ENCODE results near the gene VANGL2.

Gene VANGL2

GRCh38 chr1:160399544-160400222 is 681 bp upstream of the VANGL2 start:
- H3K4me3 ChIP-seq (ENCODE audit: low read depth, low read length): peak overlapping the region; percentile 56
- TF ChIP-seq, protein P1, sequence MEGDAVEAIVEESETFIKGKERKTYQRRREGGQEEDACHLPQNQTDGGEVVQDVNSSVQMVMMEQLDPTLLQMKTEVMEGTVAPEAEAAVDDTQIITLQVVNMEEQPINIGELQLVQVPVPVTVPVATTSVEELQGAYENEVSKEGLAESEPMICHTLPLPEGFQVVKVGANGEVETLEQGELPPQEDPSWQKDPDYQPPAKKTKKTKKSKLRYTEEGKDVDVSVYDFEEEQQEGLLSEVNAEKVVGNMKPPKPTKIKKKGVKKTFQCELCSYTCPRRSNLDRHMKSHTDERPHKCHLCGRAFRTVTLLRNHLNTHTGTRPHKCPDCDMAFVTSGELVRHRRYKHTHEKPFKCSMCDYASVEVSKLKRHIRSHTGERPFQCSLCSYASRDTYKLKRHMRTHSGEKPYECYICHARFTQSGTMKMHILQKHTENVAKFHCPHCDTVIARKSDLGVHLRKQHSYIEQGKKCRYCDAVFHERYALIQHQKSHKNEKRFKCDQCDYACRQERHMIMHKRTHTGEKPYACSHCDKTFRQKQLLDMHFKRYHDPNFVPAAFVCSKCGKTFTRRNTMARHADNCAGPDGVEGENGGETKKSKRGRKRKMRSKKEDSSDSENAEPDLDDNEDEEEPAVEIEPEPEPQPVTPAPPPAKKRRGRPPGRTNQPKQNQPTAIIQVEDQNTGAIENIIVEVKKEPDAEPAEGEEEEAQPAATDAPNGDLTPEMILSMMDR (conservative IDR thresholded peaks at IDR 0.05; ENCODE audit: low read depth, low read length): no peak
- no peak for DNase-seq (ENCODE audit: low read depth)

DNA sequence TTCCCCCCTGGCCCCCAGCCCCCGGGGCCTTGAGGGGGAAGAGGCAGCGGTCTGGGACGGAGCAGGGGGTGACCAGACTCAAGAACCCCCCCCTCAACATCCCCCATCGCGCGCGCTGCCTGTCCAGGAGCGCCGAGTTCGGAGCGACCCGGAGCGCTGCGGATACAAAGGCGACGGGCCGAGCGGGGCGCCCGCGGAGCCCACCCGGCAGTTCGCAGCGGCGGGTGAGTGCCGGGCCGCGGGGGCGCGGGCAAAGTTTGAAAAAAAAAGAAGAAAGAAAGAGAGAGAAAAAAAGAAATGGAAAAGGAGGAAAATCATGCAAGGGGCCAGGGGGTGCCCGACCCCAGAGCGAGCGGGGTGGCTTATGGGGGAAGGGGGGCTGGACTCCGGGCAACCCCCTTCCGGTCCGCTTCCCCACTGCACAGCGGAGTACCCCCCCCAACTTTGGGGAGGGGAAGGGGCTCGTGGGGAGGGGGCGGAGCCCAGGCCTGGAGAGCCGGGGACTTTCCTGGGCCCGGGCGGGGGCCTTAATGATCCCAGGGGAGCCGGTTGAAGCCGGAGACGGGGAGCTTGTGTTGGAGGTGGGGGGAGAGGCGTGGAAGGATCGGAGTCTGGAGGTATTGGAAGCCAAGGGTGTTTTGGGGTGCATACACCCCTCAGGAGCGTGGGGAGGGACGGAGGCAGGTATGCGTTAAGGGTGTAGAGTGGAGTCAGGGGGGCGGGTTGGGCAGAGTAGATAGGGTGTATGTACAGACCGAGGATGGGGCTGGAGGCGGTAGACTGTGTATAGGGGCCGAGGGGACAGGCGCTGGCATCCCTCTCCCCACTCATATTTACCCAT is 502 bp downstream of the VANGL2 start:
- DNase-seq (ENCODE audit: low read depth): no peak
- TF ChIP-seq, protein P1 (conservative IDR thresholded peaks at IDR 0.05; ENCODE audit: low read depth, low read length): no peak
- peak overlapping the region; percentile 56 for H3K4me3 ChIP-seq (ENCODE audit: low read depth, low read length)

DNA sequence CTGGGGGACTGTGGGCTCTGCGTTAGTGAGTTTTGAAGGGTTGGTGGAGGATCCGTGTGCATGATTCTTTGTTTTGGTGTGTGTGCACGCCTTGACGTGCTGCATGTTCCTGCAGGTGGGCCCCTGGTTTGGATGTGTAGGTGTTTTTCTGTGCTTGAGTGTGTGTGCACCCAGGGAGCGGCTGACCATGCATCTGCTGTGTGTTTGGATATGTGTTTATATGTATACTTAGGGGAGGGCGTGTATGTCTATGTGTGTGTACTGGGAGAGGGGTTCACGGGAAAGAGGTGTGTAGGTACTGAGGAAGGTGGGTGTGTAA is 1.1 kb downstream of the VANGL2 start:
- DNase-seq (ENCODE audit: low read depth): no peak
- H3K4me3 ChIP-seq (ENCODE audit: low read depth, low read length): no peak overlapping the region
- TF ChIP-seq, protein P1 (conservative IDR thresholded peaks at IDR 0.05; ENCODE audit: low read depth, low read length): no peak

DNA sequence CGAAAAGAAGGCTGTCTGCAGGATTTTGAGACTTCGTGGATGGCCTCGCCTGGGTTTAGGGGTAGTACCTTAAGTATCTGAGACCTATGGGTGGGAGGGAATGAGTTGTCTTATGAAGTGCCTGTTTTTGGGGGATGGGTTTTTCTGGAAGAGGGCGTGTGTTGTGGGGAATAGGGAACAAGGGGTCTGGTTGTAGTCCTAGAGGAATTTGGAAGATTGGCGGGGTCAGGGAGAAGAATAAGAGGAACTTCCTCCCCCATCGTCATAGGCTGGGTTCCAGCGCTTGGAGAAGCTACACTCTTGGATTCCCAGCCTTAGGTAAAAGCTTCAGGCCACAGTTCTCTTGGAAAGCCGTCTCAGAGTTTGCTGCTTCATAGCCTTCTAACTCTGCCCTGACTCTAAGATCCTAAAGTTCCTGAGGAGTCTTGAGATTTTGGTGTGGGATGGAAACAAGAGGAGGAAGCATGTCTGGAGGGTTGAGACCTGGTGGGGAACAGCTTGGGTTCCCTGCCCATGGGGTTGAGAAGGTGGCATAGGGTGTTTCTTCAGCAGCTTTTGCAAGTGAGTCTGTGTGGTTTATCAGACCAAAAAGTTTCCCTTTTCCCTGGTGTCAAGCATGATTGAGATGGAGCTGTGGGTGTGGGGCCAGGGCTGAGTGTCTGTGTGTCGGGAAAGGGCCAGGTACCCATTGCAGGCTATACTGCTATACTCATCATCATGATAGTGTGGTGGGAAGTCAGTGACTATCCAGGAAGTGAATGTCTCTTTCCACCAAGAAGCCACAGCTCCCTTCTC is 1.8 kb downstream of the VANGL2 start:
- no peak for DNase-seq (ENCODE audit: low read depth)
- H3K4me3 ChIP-seq (ENCODE audit: low read depth, low read length): no peak overlapping the region
- TF ChIP-seq, protein P1 (conservative IDR thresholded peaks at IDR 0.05; ENCODE audit: low read depth, low read length): no peak

DNA sequence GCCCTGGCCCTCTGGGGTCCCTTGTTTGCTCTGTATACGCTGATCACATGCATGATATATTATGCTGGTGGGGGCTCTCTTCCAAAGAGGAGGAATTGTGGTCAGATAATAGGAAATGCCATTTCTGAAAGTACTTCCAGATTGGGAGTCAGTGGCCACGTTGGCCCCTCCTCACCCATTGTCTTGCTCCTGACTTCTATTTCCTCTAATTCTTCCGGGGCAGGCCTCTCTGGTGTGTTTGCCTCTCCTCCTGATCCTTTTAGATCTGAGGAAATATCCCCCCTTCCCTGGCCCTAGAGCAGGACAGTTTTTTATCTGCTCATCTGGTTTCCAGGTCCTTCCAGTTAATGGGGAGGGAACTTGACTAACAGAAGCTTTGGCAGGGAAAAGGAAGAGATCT is 2.9 kb downstream of the VANGL2 start:
- no peak for DNase-seq (ENCODE audit: low read depth)
- TF ChIP-seq, protein P1 (conservative IDR thresholded peaks at IDR 0.05; ENCODE audit: low read depth, low read length): no peak
- no peak overlapping the region for H3K4me3 ChIP-seq (ENCODE audit: low read depth, low read length)

GRCh38 chr1:160404094-160404493 is 3.7 kb downstream of the VANGL2 start:
- H3K4me3 ChIP-seq (ENCODE audit: low read depth, low read length): no peak overlapping the region
- no peak for DNase-seq (ENCODE audit: low read depth)
- TF ChIP-seq, protein P1 (conservative IDR thresholded peaks at IDR 0.05; ENCODE audit: low read depth, low read length): no peak
